Transverse colon (tissue), 4 donors: ENCODE data around the gene METTL24. TPM values are rescaled to one million over a fixed set of nuclear protein-coding genes. Genes with fewer than 3 reads are reported as not detected.

ENCODE experiments used
- DNase-seq: peaks from one replicate; pipeline ENCODE4 v3.0.0-alpha.2; 2019
- H3K27ac ChIP-seq, 4 donors: fragments of 200-600 bp; sonication (generic); 2 replicates each; pipeline ENCODE4 v1.5.1; 2016 to 2018; ENCODE audit warnings: inconsistent platforms in 4 of 4
- H3K27me3 ChIP-seq: fragments of 200-600 bp; sonication (generic); 2 replicates; pipeline ENCODE4 v1.5.1; 2017; ENCODE audit warnings: inconsistent platforms
- H3K36me3 ChIP-seq, 4 donors: fragments of 200-600 bp; sonication (generic); 2 replicates each; pipeline ENCODE4 v1.5.1; 2017 to 2019; ENCODE audit warnings: inconsistent platforms in 4 of 4
- H3K4me1 ChIP-seq, 4 donors: fragments of 200-600 bp; sonication (generic); 2 replicates each; pipeline ENCODE4 v1.5.1; 2017 to 2020; ENCODE audit warnings: inconsistent platforms in 4 of 4
- H3K4me3 ChIP-seq, 4 donors: fragments of 200-600 bp; sonication (generic); 1 replicate in 1 of 4; 2 replicates in 3 of 4; pipeline versions ENCODE4 v1.5.1 to v1.6.1; 2017 to 2019; ENCODE audit warnings: inconsistent platforms in 4 of 4
- H3K9me3 ChIP-seq, 2 donors: fragments of 200-600 bp; sonication (generic); 2 replicates each; pipeline ENCODE4 v1.5.1; 2017 to 2019; ENCODE audit warnings: inconsistent platforms in 2 of 2
- CTCF ChIP-seq, 5 experiments: fragments of 200-600 bp in 3 of 5; fragments of 450-650 bp in 2 of 5; sonication (generic) in 3 of 5; IDR thresholded peaks; 1 replicate in 2 of 5; 2 replicates in 3 of 5; pipeline ENCODE4 v1.5.1; 2016 to 2017; ENCODE audit warnings: antibody characterized with exemption in 5 of 5, inconsistent platforms in 3 of 5, mild to moderate bottlenecking in 2 of 5, moderate library complexity in 1 of 5
- EP300 ChIP-seq: sonication (generic); formaldehyde crosslinking; IDR thresholded peaks from one replicate; pipeline ENCODE4 v1.6.1; 2017; ENCODE audit warnings: antibody characterized with exemption, low read depth
- POLR2A ChIP-seq: fragments of 450-650 bp; IDR thresholded peaks from one replicate; pipeline ENCODE4 v1.6.1; 2016; ENCODE audit warnings: antibody characterized with exemption, mild to moderate bottlenecking, moderate library complexity
- POLR2AphosphoS5 ChIP-seq, 3 donors: sonication (generic); formaldehyde crosslinking; IDR thresholded peaks; one replicate each; pipeline ENCODE4 v1.6.1; 2016; ENCODE audit warnings: antibody characterized with exemption in 3 of 3
- WGBS, 2 donors: methylation state at CpG; one replicate each; pipeline ENCODE4 v1.1.5; 2018; ENCODE audit warnings: low coverage in 1 of 2; 5-methylcytosine and 5-hydroxymethylcytosine counted together
- in situ Hi-C, 4 donors: fragments of 200-750 bp; cut with MboI; loops; one replicate each; pipeline versions ENCODE4 v1.15.0 to v1.15.1; 2017; ENCODE audit warnings: low sequenced_read_pairs in 3 of 4, low pct_ligation_motif_present in 1 of 4, low pct_unique_long_range_greater_than_20kb in 1 of 4
- intact Hi-C: fragments of 100-400 bp; cut with DNase I; formaldehyde crosslinking; loops from one replicate; pipeline ENCODE4 v1.15.1; 2023; ENCODE audit warnings: low total_unique reads
- total RNA-seq, 4 donors: library from RNA; depleted of rRNA; stranded (reverse); fragments of >200 nt; gene quantifications; one replicate each; pipeline ENCODE4 v1.1.0, GENCODE V29; 2016

The METTL24 gene
- total RNA-seq, 4 donors from 2014 or later: 1.4 to 59.9 (median 14.7) TPM

GRCh38 chr6:110319843-110320242, 38.3 kb downstream of the METTL24 start:
- DNase-seq: no peak
- Histone ChIP-seq H3K9me3 (no peaks in the 10 kb centered on the region), H3K36me3 (no peaks in the 10 kb centered on the region), H3K4me3 (no peak overlapping the region), H3K4me1 (peaks cover 7 to 24% (median 15%) of the 10 kb centered on the region in 4 donors), H3K27ac (no peak overlapping the region), H3K27me3 (no peaks in the 10 kb centered on the region)
- intact Hi-C loops (loop anchor here (5.0 kb wide), 1 partner anchor 618 kb away; no protein-coding TSS in a partner anchor), in situ Hi-C loops (no loop called here)
- WGBS, 2 donors: 70 to 87% methylated on average over 2 of the region's 2 CpGs
- TF ChIP-seq POLR2A (no peak), POLR2AphosphoS5 (IDR thresholded peaks at IDR 0.05) (no peak), EP300 (no peak), CTCF (IDR thresholded peaks at IDR 0.05) (no peak)

GRCh38 chr6:110319381-110319780, 38.8 kb downstream of the METTL24 start:
- in situ Hi-C loops: no loop called here
- no peak overlapping the region for H3K27ac ChIP-seq
- no peak for TF ChIP-seq CTCF (IDR thresholded peaks at IDR 0.05)
- TF ChIP-seq EP300: no peak
- TF ChIP-seq POLR2A: no peak
- TF ChIP-seq POLR2AphosphoS5 (IDR thresholded peaks at IDR 0.05): no peak
- H3K4me3 ChIP-seq: no peak overlapping the region
- H3K9me3 ChIP-seq: no peaks in the 10 kb centered on the region
- H3K27me3 ChIP-seq: no peaks in the 10 kb centered on the region
- intact Hi-C loops: loop anchor here (5.0 kb wide), 1 partner anchor 617 kb away; no protein-coding TSS in a partner anchor
- H3K36me3 ChIP-seq: no peaks in the 10 kb centered on the region
- DNase-seq: no peak
- WGBS, 2 donors: 47 to 88% methylated on average over 3 of the region's 3 CpGs
- H3K4me1 ChIP-seq: peaks cover 3 to 20% (median 11%) of the 10 kb centered on the region in 4 donors

DNA sequence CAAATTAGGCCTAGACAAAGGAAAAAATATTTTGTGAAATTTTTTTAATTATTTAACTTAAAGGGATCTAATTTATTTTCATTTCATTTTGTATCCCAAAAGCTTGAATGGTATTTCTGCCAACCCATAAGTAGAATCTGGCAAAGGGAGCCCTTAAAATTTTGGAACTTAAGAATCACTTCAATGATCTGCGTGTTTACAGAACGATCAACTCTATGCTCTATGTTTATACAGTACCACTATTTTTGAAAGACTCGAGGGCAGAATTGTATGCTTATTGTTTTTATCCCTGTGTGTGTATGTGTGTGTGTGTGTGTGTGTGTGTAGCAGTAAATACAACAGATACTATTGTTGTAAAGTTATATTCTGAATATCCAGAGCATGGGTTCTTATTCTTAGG, 39.2 kb downstream of the METTL24 start:
- no peaks in the 10 kb centered on the region for H3K36me3 ChIP-seq
- H3K4me1 ChIP-seq: peaks cover 0 to 15% (median 7%) of the 10 kb centered on the region in 4 donors
- in situ Hi-C loops: no loop called here
- no peaks in the 10 kb centered on the region for H3K27me3 ChIP-seq
- no peaks in the 10 kb centered on the region for H3K9me3 ChIP-seq
- no peak overlapping the region for H3K4me3 ChIP-seq
- DNase-seq: no peak
- H3K27ac ChIP-seq: no peak overlapping the region
- intact Hi-C loops: loop anchor here (5.0 kb wide), 1 partner anchor 617 kb away; no protein-coding TSS in a partner anchor
- WGBS, 2 donors: 55 to 74% methylated on average over 3 of the region's 3 CpGs
- TF ChIP-seq POLR2AphosphoS5 (IDR thresholded peaks at IDR 0.05) (no peak), POLR2A (no peak), EP300 (no peak), CTCF (IDR thresholded peaks at IDR 0.05) (no peak)

DNA sequence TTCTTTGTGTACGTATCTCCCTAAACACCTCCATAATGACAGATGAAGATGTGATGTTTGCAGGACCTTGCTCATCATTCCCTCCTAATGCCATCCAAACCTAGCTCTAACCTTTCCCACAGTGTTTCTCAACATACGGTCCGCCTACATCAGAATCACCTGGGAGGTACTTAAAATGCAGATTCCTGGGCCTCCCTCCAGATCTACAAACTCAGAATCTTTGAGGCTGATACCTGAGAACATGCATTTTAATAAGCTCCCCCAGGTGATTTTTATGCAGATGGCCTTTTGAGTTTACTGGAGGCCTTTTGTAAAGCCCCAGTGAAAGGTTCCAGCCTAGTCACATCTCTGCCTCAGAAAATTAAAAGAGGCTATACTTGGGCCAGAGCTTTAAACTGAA, 40.5 kb downstream of the METTL24 start:
- no peaks in the 10 kb centered on the region for H3K36me3 ChIP-seq
- in situ Hi-C loops: no loop called here
- peaks cover 0 to 3% (median 1%) of the 10 kb centered on the region in 4 donors for H3K4me1 ChIP-seq
- no peak for DNase-seq
- intact Hi-C loops: loop anchor here (5.0 kb wide), 1 partner anchor 615 kb away; no protein-coding TSS in a partner anchor
- TF ChIP-seq EP300 (no peak), POLR2AphosphoS5 (IDR thresholded peaks at IDR 0.05) (no peak), CTCF (IDR thresholded peaks at IDR 0.05) (no peak), POLR2A (no peak)
- WGBS, 2 donors: 94 to 95% methylated on average over 3 of the region's 3 CpGs
- no peak overlapping the region for H3K4me3 ChIP-seq
- H3K27ac ChIP-seq: no peak overlapping the region
- H3K9me3 ChIP-seq: no peaks in the 10 kb centered on the region
- no peaks in the 10 kb centered on the region for H3K27me3 ChIP-seq
